Measurements from ENCODE around the gene DOCK1. TPM values are rescaled to one million over a fixed set of nuclear protein-coding genes. Genes with fewer than 3 reads are reported as not detected.
"Not testable (repeated sequence)": the region's sequence is repeated elsewhere in the genome, so short reads cannot be mapped to it uniquely, and the experiment has no call there.

Gene DOCK1
- polyA plus RNA-seq, 1 of the 3 experiments (the other 2 are of a cell fraction): 15.5 TPM

- no peak for TF ChIP-seq IRF3 (IDR thresholded peaks at IDR 0.05; ENCODE audit: low read depth, low read length)
- no peak for TF ChIP-seq USF2 (IDR thresholded peaks at IDR 0.05; ENCODE audit: borderline replicate concordance, low read depth, low read length)
- no peak for TF ChIP-seq USF1 (IDR thresholded peaks at IDR 0.05; ENCODE audit: borderline replicate concordance, low read depth)
- TF ChIP-seq TCF12 (IDR thresholded peaks at IDR 0.05): no peak
These were observed 402.1 kb downstream of the DOCK1 start (continued) for GRCh38 chr10:127307338-127307737.

- CTCF ChIA-PET: no interaction called here
- Histone ChIP-seq H3K4me1 (ENCODE audit: control insufficient read depth in 1 of 2, insufficient read depth in 2 of 2, low read depth in 1 of 2, low read length in 1 of 2) (no peaks in the 10 kb centered on the region), H3K9me2 (no peaks in the 10 kb centered on the region), H3K4me2 (no peak overlapping the region), H2AFZ (ENCODE audit: low read depth) (no peak overlapping the region), H3K4me3 (ENCODE audit: low read depth in 2 of 2, low read length in 1 of 2) (no peak overlapping the region), H3K79me2 (ENCODE audit: insufficient read depth) (no peaks in the 10 kb centered on the region), H3K36me3 (replicated peaks in 1 of 2; ENCODE audit: control insufficient read depth in 1 of 2, insufficient read depth in 2 of 2, low read length in 1 of 2) (no peaks in the 10 kb centered on the region), H3K27ac (ENCODE audit: low read depth in 2 of 2, low read length in 1 of 2) (no peak overlapping the region), H4K20me1 (ENCODE audit: insufficient read depth) (no peaks in the 10 kb centered on the region), H3K27me3 (ENCODE audit: insufficient read depth) (no peaks in the 10 kb centered on the region), H3F3A (replicated peaks; ENCODE audit: insufficient read depth) (no peaks in the 10 kb centered on the region), H3K9ac (no peak overlapping the region), H3K9me3 (no peaks in the 10 kb centered on the region)
- TF ChIP-seq NRF1 (IDR thresholded peaks at IDR 0.05; ENCODE audit: low read depth, low read length): no peak
- no peak for TF ChIP-seq TAF1 (IDR thresholded peaks at IDR 0.05; ENCODE audit: borderline replicate concordance, low read depth, low read length)
- TF ChIP-seq EZH2phosphoT487 (IDR thresholded peaks at IDR 0.05; ENCODE audit: borderline replicate concordance, low read depth): no peak
- TF ChIP-seq POLR2AphosphoS5 (IDR thresholded peaks at IDR 0.05; ENCODE audit: low read depth, low read length): no peak
- TF ChIP-seq JUND (IDR thresholded peaks at IDR 0.05): no peak
- no peak for TF ChIP-seq ELF1 (IDR thresholded peaks at IDR 0.05)
- TF ChIP-seq YY1 (IDR thresholded peaks at IDR 0.05; ENCODE audit: low read depth): no peak
- POLR2A ChIA-PET: no interaction called here
- WGBS (ENCODE audit: low lambda C conversion rate): 87% methylated on average over 4 of the region's 5 CpGs
- DNase-seq: no peak
These were observed 402.8 kb downstream of the DOCK1 start for GRCh38 chr10:127308031-127308430.

- H4K20me1 ChIP-seq (ENCODE audit: insufficient read depth); H3K4me1 ChIP-seq (ENCODE audit: control insufficient read depth in 1 of 2, insufficient read depth in 2 of 2, low read depth in 1 of 2, low read length in 1 of 2); H3K27ac ChIP-seq (ENCODE audit: low read depth in 2 of 2, low read length in 1 of 2); H3K27me3 ChIP-seq (ENCODE audit: insufficient read depth); H3F3A ChIP-seq (replicated peaks; ENCODE audit: insufficient read depth); H3K4me3 ChIP-seq (ENCODE audit: low read depth in 2 of 2, low read length in 1 of 2); H3K36me3 ChIP-seq (replicated peaks in 1 of 2; ENCODE audit: control insufficient read depth in 1 of 2, insufficient read depth in 2 of 2, low read length in 1 of 2); H3K4me2 ChIP-seq; CTCF ChIA-PET; POLR2A ChIA-PET; H3K9me2 ChIP-seq; DNase-seq; H3K9ac ChIP-seq; H3K9me3 ChIP-seq; H3K79me2 ChIP-seq (ENCODE audit: insufficient read depth); H2AFZ ChIP-seq (ENCODE audit: low read depth): not testable (repeated sequence)
- 86% methylated on average over 2 of the region's 2 CpGs for WGBS (ENCODE audit: low lambda C conversion rate)
These were observed 404.4 kb downstream of the DOCK1 start for GRCh38 chr10:127309619-127310018.

Measured in SK-N-SH (cell line).